NCI-H2081 treated with DMSO at 0.1 percent for 48 hours (cell line): ENCODE data around the gene SNX4.
A peak's percentile ranks its signal among the peaks of the same experiment; 100 is the strongest.

Experiments
- DNase-seq: peaks from one replicate; lab custom pipeline; 2025; lab: John Stamatoyannopoulos, UW

Gene SNX4

GRCh38 chr3:125402639-125403038 is 117.4 kb downstream of the SNX4 start:
- no peak for DNase-seq

GRCh38 chr3:125401402-125401801 is 118.6 kb downstream of the SNX4 start:
- no peak for DNase-seq

GRCh38 chr3:125398952-125399351 is 121.0 kb downstream of the SNX4 start:
- DNase-seq, result peak; percentile 2
